GM06990 (cell line): Measurements from ENCODE around the gene DIP2A.

Source experiments
- DNase-seq: peaks from one replicate; pipeline ENCODE4 v3.0.0-alpha.2; 2011; ENCODE audit not compliant: insufficient read length; ENCODE audit errors: extremely low read depth
- H3K27me3 ChIP-seq: replicated peaks from 2 replicates; pipeline ENCODE4 v1.6.0; 2011; ENCODE audit warnings: low read length; ENCODE audit not compliant: control insufficient read depth, insufficient read depth
- H3K36me3 ChIP-seq: 2 replicates; pipeline ENCODE4 v1.5.1; 2011; ENCODE audit warnings: low read length; ENCODE audit not compliant: control insufficient read depth, insufficient read depth
- H3K4me3 ChIP-seq: replicated peaks from 2 replicates; pipeline ENCODE4 v1.5.1; 2011; ENCODE audit warnings: low read depth, mild to moderate bottlenecking, control low read depth, low read length
- TF ChIP-seq, protein P1 (sequence below): IDR thresholded peaks from 2 replicates; pipeline ENCODE4 v1.5.1; 2011; ENCODE audit warnings: low read length, control low read depth, mild to moderate bottlenecking, inconsistent platforms; ENCODE audit not compliant: insufficient read depth, poor library complexity, severe bottlenecking

Gene DIP2A

DNA sequence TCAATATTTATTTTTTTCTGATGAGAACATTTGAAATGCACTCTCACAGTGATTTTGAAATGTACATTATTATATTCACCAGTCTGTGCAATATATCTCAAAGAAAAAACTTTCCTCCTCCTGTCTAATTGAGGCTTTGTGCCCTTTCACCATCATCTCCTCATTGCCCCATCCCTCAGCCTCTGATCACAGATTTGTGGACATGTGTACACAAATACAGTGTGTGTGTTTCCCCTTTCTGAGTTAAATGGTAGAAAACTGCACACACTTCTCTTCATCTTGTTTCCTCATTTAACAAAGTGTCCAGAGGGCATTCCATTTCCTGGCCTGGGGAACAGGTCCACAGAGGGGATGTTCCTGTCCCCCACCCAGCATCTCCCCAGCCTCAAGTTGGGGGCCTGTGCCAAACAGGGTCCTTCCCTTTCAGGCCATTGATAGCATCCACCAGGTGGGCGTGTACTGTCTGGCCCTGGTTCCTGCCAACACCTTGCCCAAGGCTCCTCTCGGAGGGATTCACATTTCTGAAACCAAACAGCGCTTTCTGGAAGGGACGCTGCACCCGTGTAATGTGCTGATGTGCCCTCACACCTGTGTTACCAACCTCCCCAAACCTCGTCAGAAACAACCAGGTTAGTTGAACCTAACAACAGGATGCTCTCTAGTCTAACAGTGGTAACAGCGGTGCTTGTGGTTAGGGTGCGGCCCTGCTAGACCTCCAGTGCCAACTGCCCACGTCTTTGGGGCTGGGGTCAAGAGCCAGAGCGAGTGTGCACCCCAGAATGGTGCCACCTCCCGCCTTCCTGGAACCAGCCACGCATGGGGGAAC, 91.6 kb downstream of the DIP2A start:
- Histone ChIP-seq H3K36me3 (peaks cover 34% of the 10 kb centered on the region), H3K4me3 (no peak overlapping the region), H3K27me3 (no peaks in the 10 kb centered on the region)
- TF ChIP-seq, protein P1, sequence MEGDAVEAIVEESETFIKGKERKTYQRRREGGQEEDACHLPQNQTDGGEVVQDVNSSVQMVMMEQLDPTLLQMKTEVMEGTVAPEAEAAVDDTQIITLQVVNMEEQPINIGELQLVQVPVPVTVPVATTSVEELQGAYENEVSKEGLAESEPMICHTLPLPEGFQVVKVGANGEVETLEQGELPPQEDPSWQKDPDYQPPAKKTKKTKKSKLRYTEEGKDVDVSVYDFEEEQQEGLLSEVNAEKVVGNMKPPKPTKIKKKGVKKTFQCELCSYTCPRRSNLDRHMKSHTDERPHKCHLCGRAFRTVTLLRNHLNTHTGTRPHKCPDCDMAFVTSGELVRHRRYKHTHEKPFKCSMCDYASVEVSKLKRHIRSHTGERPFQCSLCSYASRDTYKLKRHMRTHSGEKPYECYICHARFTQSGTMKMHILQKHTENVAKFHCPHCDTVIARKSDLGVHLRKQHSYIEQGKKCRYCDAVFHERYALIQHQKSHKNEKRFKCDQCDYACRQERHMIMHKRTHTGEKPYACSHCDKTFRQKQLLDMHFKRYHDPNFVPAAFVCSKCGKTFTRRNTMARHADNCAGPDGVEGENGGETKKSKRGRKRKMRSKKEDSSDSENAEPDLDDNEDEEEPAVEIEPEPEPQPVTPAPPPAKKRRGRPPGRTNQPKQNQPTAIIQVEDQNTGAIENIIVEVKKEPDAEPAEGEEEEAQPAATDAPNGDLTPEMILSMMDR: no peak
- no peak for DNase-seq

DNA sequence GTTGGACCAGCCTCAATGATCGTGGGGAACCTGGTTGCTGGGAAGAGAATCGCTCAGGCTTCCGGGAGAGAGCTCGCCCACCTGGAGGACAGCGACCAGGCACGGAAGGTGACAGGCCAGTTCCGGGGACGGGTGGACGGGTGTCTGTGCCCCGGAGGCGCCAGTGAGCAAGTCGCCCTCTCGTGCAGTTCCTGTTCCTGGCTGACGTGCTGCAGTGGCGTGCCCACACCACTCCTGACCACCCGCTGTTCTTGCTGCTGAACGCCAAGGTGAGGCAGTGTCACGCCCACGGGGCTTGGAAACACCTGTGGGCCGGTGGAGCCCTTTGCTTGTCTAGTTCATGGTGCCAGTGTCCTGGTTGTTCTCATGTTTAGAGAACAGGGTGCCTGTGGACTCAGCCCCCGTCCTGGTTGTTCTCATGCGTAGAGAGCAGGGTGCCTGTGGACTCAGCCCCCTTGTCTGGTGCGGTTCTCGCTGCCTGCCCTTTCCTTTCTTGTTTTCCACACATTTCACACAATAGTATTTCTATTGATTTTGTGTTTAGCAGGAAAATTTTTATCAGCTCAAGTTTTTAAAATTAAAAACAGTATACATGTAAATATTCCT, 93.0 kb downstream of the DIP2A start:
- Histone ChIP-seq H3K27me3 (no peaks in the 10 kb centered on the region), H3K4me3 (no peak overlapping the region), H3K36me3 (peaks cover 28% of the 10 kb centered on the region)
- peak; percentile 29 for DNase-seq
- TF ChIP-seq, protein P1: peak; percentile 12

DNA sequence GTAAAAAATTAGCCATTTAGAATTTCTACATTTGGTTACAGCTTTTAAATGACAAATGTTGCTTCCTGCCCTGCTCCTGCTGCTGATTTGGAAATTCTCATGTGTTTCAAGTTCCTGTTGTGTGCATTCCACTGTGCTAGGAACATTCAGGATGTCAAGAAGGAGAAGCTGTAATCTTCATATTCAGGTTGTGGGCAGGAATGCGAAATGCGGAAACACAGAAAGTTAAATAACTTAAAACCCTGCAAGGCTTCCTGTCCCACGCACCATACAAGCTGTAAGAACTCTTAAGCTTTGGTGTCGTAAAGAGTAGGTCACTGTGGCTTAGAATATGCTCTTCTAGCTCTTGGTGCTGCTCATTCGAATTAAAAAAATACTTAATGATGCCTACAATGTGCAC, 93.6 kb downstream of the DIP2A start:
- TF ChIP-seq, protein P1: no peak
- peaks cover 26% of the 10 kb centered on the region for H3K36me3 ChIP-seq
- no peak for DNase-seq
- H3K27me3 ChIP-seq: no peaks in the 10 kb centered on the region
- no peak overlapping the region for H3K4me3 ChIP-seq

DNA sequence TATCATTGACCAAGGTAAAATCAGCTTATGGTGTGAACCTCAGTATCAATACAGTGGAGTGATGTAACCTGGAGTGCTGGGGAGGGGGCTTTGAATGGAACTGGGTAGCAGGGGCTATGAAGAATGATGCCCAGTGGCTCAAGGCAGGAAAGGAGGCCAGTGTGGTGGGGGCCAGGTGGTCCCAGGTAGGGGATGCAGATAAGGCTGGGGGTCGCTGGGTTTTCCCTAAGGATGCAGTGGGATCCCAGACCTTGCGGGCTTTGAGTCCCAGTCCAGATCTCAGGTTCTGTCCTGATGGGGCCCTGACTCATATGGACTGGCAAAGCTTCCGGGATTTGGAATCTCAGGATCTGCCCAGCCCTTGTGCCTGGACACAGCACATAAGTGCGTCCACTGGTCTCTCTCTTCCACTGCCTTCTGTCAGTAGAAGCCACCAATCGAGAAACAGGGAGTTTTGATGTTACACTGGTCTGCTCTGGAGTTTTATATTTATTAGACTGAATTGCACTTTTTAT, 94.2 kb downstream of the DIP2A start:
- no peaks in the 10 kb centered on the region for H3K27me3 ChIP-seq
- DNase-seq: no peak
- H3K4me3 ChIP-seq: no peak overlapping the region
- TF ChIP-seq, protein P1: no peak
- peaks cover 24% of the 10 kb centered on the region for H3K36me3 ChIP-seq

DNA sequence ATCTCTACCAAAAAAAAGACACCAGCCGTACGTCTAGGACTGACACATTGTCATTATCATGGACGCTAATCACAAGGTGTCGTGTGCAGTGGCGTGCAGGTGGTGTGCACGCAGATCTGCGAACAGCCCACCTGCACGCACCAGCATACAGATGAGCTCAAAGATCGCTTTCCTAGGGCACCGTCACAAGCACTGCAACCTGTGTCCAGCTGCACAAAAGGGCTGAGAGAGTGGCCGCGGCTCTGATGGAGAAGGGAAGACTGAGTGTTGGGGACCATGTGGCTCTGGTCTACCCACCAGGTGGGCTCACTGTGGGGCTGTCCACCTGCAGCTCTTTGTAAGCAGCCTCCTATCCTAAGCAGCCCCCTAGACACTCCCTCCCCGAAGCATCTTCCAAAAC, 95.3 kb downstream of the DIP2A start:
- Histone ChIP-seq H3K4me3 (no peak overlapping the region), H3K36me3 (peaks cover 25% of the 10 kb centered on the region), H3K27me3 (no peaks in the 10 kb centered on the region)
- DNase-seq: no peak
- TF ChIP-seq, protein P1: no peak
